Activated CD8-positive, alpha-beta T cell treated with anti-CD3 and anti-CD28 coated beads, Interleukin-2, amount 10 ng/mL, durations not matched to agents 7 days and 5 days (primary cell): ENCODE data around the gene BTN1A1. TPM values are rescaled to one million over a fixed set of nuclear protein-coding genes. Genes with fewer than 3 reads are reported as not detected.
A peak's percentile ranks its signal among the peaks of the same experiment; 100 is the strongest.
"Not testable (repeated sequence)": the region's sequence is repeated elsewhere in the genome, so short reads cannot be mapped to it uniquely, and the experiment has no call there.

Experiments used
- ATAC-seq: fragments of 150-1000 bp; cut with Tn5 transposase; one replicate; pipeline ENCODE4 v1.10.0; 2021; ENCODE audit warnings: moderate library complexity
- CTCF ChIA-PET: fragments of 350-600 bp; sonication (Branson Sonifier 250); formaldehyde crosslinking; loops from one replicate; lab custom pipeline; 2021; ENCODE audit warnings: antibody characterized with exemption; lab: Charles Lee
- POLR2A ChIA-PET: fragments of 350-600 bp; sonication (Branson Sonifier 250); formaldehyde crosslinking; loops from one replicate; lab custom pipeline; 2021; ENCODE audit warnings: antibody characterized with exemption; lab: Charles Lee
- DNase-seq: peaks from one replicate; pipeline ENCODE4 v3.0.0-alpha.2; 2020
- H3K27ac Mint-ChIP-seq: one replicate; pipeline ENCODE4 v1.8.0; 2021; ENCODE audit warnings: mild to moderate bottlenecking, mixed read lengths
- H3K27me3 Mint-ChIP-seq: one replicate; pipeline ENCODE4 v1.8.0; 2021; ENCODE audit warnings: low read depth, mixed read lengths
- H3K36me3 Mint-ChIP-seq: one replicate; pipeline ENCODE4 v1.8.0; 2021; ENCODE audit warnings: low read depth, mixed read lengths
- H3K4me1 Mint-ChIP-seq: one replicate; pipeline ENCODE4 v1.8.0; 2021; ENCODE audit warnings: low read depth, mixed read lengths
- H3K4me3 Mint-ChIP-seq: one replicate; pipeline ENCODE4 v1.8.0; 2021; ENCODE audit warnings: mild to moderate bottlenecking, mixed read lengths
- H3K9me3 Mint-ChIP-seq: one replicate; pipeline ENCODE4 v1.8.0; 2022; ENCODE audit warnings: mixed read lengths; ENCODE audit not compliant: insufficient read depth
- total RNA-seq, 2 experiments: library from RNA; stranded (reverse); gene quantifications; one replicate each; pipeline ENCODE4 v1.2.3, GENCODE V29; 2021

Gene BTN1A1
- total RNA-seq, 2 experiments from 2014 or later, result not detected

- DNase-seq (no peak), ATAC-seq (no peak)
- CTCF ChIA-PET, result interaction anchor here (1.3 kb wide), 1 partner anchor 20 kb away, joined by 3 read pairs; no protein-coding TSS in a partner anchor
- no peaks in the 10 kb centered on the region for H3K9me3 Mint-ChIP-seq
- H3K36me3 Mint-ChIP-seq, result peaks cover 2% of the 10 kb centered on the region
- peaks cover 8% of the 10 kb centered on the region for H3K27me3 Mint-ChIP-seq
- POLR2A ChIA-PET, result interaction anchor here (0.6 to 0.7 kb wide), 2 partner anchors 71 to 101 kb away, joined by 3 to 6 read pairs; no protein-coding TSS in a partner anchor
- no peak overlapping the region for H3K4me3 Mint-ChIP-seq
- H3K4me1 Mint-ChIP-seq, result peaks cover 12% of the 10 kb centered on the region
- H3K27ac Mint-ChIP-seq, result no peak overlapping the region
These were observed 16.7 kb downstream of the BTN1A1 start for GRCh38 chr6:26516481-26517427.

- H3K9me3 Mint-ChIP-seq, result no peaks in the 10 kb centered on the region
- no peak for ATAC-seq
- no peak overlapping the region for H3K4me3 Mint-ChIP-seq
- ChIA-PET POLR2A (interaction anchor here (1.0 to 3.5 kb wide), 3 partner anchors 18 to 46 kb away, joined by 4 to 17 read pairs (median 6); partner anchors contain the start of gene HMGN4), CTCF (interaction anchor here (0.9 to 1.6 kb wide), 2 partner anchors 18 to 193 kb away, joined by 3 to 4 read pairs; no protein-coding TSS in a partner anchor)
- H3K27ac Mint-ChIP-seq, result no peak overlapping the region
- peaks cover 8% of the 10 kb centered on the region for H3K27me3 Mint-ChIP-seq
- no peak for DNase-seq
- H3K4me1 Mint-ChIP-seq, result peaks cover 30% of the 10 kb centered on the region
- peaks cover 2% of the 10 kb centered on the region for H3K36me3 Mint-ChIP-seq
These were observed 19.3 kb downstream of the BTN1A1 start for GRCh38 chr6:26519359-26519758.

- no peak for DNase-seq
- Mint-ChIP-seq H3K27me3 (peaks cover 6% of the 10 kb centered on the region), H3K9me3 (no peaks in the 10 kb centered on the region), H3K36me3 (peaks cover 2% of the 10 kb centered on the region), H3K4me3 (peak overlapping the region; percentile 75), H3K27ac (peak overlapping the region; percentile 91), H3K4me1 (peaks cover 30% of the 10 kb centered on the region)
- peak; percentile 28 for ATAC-seq
- ChIA-PET POLR2A (interaction anchor here (0.6 to 3.6 kb wide), 5 partner anchors 12 to 247 kb away, joined by 3 to 17 read pairs (median 6); partner anchors contain the start of gene HMGN4), CTCF (interaction anchor here (0.6 to 1.5 kb wide), 4 partner anchors 11 to 46 kb away, joined by 3 to 4 read pairs (median 4); no protein-coding TSS in a partner anchor)
These were observed 20.2 kb downstream of the BTN1A1 start for GRCh38 chr6:26520237-26520849.

- H3K27ac Mint-ChIP-seq, result peak overlapping the region; percentile 93
- ATAC-seq (peak; percentile 80), DNase-seq (peak; percentile 91)
- peak overlapping the region; percentile 80 for H3K4me3 Mint-ChIP-seq
- ChIA-PET CTCF (interaction anchor here (0.6 to 1.9 kb wide), 4 partner anchors 12 to 47 kb away, joined by 3 to 5 read pairs (median 4); no protein-coding TSS in a partner anchor), POLR2A (interaction anchor here (1.0 to 3.6 kb wide), 4 partner anchors 12 to 47 kb away, joined by 3 to 17 read pairs (median 10); partner anchors contain the start of gene HMGN4)
- H3K4me1 Mint-ChIP-seq, result peaks cover 30% of the 10 kb centered on the region
- H3K36me3 Mint-ChIP-seq, result peaks cover 2% of the 10 kb centered on the region
- H3K27me3 Mint-ChIP-seq, result peaks cover 2% of the 10 kb centered on the region
- no peaks in the 10 kb centered on the region for H3K9me3 Mint-ChIP-seq
These were observed 20.9 kb downstream of the BTN1A1 start for GRCh38 chr6:26520850-26521599.

- Mint-ChIP-seq H3K4me1 (peaks cover 30% of the 10 kb centered on the region), H3K4me3 (peak overlapping the region; percentile 80), H3K36me3 (peaks cover 2% of the 10 kb centered on the region), H3K27me3 (peaks cover 2% of the 10 kb centered on the region), H3K27ac (peak overlapping the region; percentile 93), H3K9me3 (no peaks in the 10 kb centered on the region)
- POLR2A ChIA-PET, result interaction anchor here (1.0 to 3.6 kb wide), 4 partner anchors 11 to 47 kb away, joined by 3 to 17 read pairs (median 10); partner anchors contain the start of gene HMGN4
- peak; percentile 82 for ATAC-seq
- peak; percentile 72 for DNase-seq
- CTCF ChIA-PET, result interaction anchor here (1.5 to 1.9 kb wide), 2 partner anchors 13 to 15 kb away, joined by 4 to 5 read pairs; no protein-coding TSS in a partner anchor
These were observed 21.7 kb downstream of the BTN1A1 start for GRCh38 chr6:26521600-26522391.

- not testable (repeated sequence) for H3K27me3 Mint-ChIP-seq, H3K36me3 Mint-ChIP-seq, ATAC-seq, H3K9me3 Mint-ChIP-seq, DNase-seq
- H3K4me1 Mint-ChIP-seq, result peaks cover 30% of the 10 kb centered on the region
- H3K27ac Mint-ChIP-seq, result peak overlapping the region; percentile 93
- POLR2A ChIA-PET, result interaction anchor here (1.0 to 3.6 kb wide), 2 partner anchors 10 to 48 kb away, joined by 5 to 15 read pairs; no protein-coding TSS in a partner anchor
- CTCF ChIA-PET, result interaction anchor here (1.9 kb wide), 1 partner anchor 13 kb away, joined by 5 read pairs; no protein-coding TSS in a partner anchor
- H3K4me3 Mint-ChIP-seq, result peak overlapping the region; percentile 80
These were observed 22.6 kb downstream of the BTN1A1 start for GRCh38 chr6:26522486-26523228.

GRCh38 chr6:26524314-26524713 is 24.2 kb downstream of the BTN1A1 start:
- POLR2A ChIA-PET, H3K36me3 Mint-ChIP-seq, H3K4me3 Mint-ChIP-seq, DNase-seq, H3K27ac Mint-ChIP-seq, ATAC-seq, H3K27me3 Mint-ChIP-seq, H3K9me3 Mint-ChIP-seq: not testable (repeated sequence)
- CTCF ChIA-PET, result interaction anchor here (0.9 kb wide), 1 partner anchor 9 kb away, joined by 3 read pairs; no protein-coding TSS in a partner anchor
- peaks cover 30% of the 10 kb centered on the region for H3K4me1 Mint-ChIP-seq

GRCh38 chr6:26524722-26525370 is 24.7 kb downstream of the BTN1A1 start:
- no peak for ATAC-seq
- POLR2A ChIA-PET, result no interaction called here

GRCh38 chr6:26525838-26526237 is 25.7 kb downstream of the BTN1A1 start:
- Mint-ChIP-seq H3K4me3 (no peak overlapping the region), H3K36me3 (peaks cover 2% of the 10 kb centered on the region), H3K9me3 (no peaks in the 10 kb centered on the region), H3K27ac (no peak overlapping the region), H3K27me3 (peaks cover 4% of the 10 kb centered on the region), H3K4me1 (peaks cover 21% of the 10 kb centered on the region)
- CTCF ChIA-PET, result no interaction called here
- POLR2A ChIA-PET, result interaction anchor here (1.5 kb wide), 1 partner anchor 10 kb away, joined by 3 read pairs; no protein-coding TSS in a partner anchor
- ATAC-seq (no peak), DNase-seq (no peak)

More at GRCh38 chr6:26524722-26525370, 24.7 kb downstream of the BTN1A1 start:
- CTCF ChIA-PET, result interaction anchor here (0.9 kb wide), 1 partner anchor 8 kb away, joined by 3 read pairs; no protein-coding TSS in a partner anchor
- no peak for DNase-seq
- no peak overlapping the region for H3K4me3 Mint-ChIP-seq
- peaks cover 28% of the 10 kb centered on the region for H3K4me1 Mint-ChIP-seq
- H3K36me3 Mint-ChIP-seq, result peaks cover 2% of the 10 kb centered on the region
- peaks cover 4% of the 10 kb centered on the region for H3K27me3 Mint-ChIP-seq
- no peaks in the 10 kb centered on the region for H3K9me3 Mint-ChIP-seq
- no peak overlapping the region for H3K27ac Mint-ChIP-seq
